GM18519 (cell line): ENCODE results near the gene NDUFAF8.

ENCODE experiments used
- ATAC-seq: cut with Tn5 transposase; IDR thresholded peaks from one replicate; pipeline ENCODE4 v1.9.1; 2021; ENCODE audit warnings: mild to moderate bottlenecking, moderate library complexity; ENCODE audit not compliant: unreplicated experiment, low FRiP score

The NDUFAF8 gene, protein sequence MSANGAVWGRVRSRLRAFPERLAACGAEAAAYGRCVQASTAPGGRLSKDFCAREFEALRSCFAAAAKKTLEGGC

DNA sequence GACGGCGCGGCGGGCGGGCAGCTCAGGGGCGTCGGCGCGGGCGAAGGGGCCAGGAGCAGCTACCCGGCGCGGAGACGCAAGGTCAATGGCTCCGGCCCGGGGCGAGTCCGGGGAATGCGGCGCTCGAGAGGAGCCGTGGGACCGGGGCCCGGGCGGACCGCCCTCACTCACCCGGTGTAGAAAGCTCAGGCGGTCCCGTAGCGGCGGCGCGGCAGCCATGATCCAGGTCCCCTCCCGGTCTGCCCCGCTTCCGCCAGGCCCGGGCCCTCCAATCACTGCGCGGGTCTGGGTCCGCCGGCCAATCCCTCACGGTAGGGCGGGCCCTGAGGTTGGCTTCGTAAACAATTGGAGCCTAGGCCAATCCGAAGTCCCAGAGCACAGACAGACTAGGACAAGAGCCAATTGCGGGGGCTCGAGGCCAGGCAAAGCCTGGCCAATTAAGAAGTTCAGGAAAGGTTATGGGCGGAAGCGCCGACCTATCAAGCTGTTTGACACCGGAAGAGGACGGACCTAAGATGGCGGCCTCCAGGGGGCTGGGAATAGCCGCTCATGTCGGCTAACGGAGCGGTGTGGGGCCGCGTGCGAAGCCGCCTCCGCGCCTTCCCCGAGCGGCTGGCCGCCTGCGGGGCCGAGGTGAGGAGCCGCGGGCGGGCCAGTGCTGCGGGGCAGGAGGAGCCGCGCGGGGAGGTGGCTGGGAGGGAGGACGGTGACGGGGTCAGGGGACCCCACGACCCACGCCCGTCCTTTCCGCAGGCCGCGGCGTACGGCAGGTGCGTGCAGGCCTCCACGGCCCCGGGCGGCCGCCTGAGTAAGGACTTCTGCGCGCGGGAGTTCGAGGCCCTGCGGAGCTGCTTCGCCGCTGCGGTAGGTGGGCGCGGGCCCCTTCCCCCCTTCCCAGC is at the start of gene NDUFAF8, which contains the start of gene TEPSIN:
TSS of gene NDUFAF8 (plus strand) at position 504 of the 899 bp plus-strand sequence. CDS start at position 550, 46 bp downstream.
TSS of gene TEPSIN (minus strand) at position 241 of the 899 bp plus-strand sequence. CDS start at position 219, 22 bp downstream.
- ATAC-seq, result peak; percentile 74

DNA sequence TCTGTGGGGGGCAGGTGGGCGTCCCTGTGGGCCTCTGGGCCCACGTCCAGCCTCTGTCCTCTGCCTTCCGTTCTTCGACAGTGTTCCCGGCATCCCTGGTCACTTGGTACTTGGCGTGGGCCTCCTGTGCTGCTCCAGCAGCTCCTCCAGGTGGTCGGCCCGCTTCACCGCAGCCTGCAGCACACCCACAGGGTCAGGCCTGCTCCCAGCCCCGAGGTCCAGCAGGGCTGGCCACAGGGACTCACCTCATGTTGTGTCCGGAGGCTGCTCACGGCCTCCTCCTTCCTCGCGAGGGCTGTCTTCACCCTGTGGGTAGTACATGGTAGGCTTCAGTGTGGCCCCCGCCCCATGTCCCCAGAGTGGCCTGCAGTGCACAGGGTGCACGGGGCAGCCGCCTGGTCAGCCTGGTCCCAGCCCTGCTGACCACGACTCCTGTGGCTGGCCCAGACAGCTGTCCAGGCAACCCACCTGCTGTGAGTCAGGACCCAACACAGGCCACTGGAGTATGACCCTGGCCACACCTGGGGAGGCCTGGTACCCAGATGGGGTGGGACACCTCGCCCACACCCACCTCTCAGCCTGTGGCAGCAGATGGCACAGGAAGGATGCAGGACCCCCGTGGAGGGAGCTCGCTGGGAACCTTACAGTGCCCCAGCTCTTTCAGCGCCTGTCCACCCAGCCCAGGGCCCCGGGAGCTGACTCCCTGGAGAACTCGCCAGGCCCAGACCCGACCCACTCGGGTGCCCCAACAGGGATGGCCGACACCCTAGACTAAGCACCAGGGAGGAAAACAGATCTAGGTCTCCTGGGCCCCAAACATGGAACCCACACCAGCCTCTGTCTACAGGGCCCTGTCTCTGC is 49.2 kb upstream of the NDUFAF8 start:
- no peak for ATAC-seq

- ATAC-seq, result no peak
These were observed 48.5 kb upstream of the NDUFAF8 start for GRCh38 chr17:81190591-81190990.

DNA sequence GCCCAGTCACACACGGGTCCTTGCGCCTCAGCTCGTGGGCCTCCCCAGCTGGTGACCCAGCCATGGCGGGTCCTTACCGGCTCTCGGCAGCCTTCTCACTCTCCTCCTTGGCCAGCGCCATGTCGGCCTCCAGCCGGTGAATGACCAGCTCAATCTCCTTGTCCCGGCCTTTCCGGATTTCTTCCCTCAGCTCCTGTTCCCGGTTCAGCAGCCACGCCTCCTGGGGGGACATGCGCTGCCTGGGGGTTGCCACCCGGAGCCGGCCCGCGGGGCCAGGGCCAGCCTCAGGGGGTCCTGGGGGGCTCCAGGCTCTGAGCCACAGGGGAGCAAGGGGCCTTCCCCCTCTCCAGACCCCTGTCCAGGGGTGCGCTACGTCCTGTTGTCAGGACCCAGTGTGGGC is 48.0 kb upstream of the NDUFAF8 start:
- ATAC-seq, result no peak

DNA sequence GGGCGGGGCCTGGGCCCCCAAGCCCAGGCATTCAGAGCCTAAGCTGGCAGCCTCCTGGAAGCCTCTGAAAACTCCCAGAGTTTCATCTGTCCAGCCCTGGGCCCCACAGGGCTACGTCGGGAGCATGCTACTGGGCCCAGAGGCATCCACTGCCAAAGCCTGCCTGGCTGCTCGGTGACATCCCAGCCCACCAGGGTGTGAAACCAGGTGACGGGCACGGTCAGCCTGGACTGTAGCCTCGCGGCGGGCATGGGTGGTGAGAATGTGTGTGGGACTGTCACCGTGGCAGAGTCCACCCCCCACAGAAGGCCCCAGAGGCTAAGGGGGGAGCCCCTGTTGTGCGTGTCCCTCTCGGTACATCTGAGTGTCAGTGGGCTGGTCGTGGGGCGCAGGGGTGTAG is 47.5 kb upstream of the NDUFAF8 start:
- no peak for ATAC-seq

- ATAC-seq, result no peak
These were observed 46.6 kb upstream of the NDUFAF8 start for GRCh38 chr17:81192386-81193050.

DNA sequence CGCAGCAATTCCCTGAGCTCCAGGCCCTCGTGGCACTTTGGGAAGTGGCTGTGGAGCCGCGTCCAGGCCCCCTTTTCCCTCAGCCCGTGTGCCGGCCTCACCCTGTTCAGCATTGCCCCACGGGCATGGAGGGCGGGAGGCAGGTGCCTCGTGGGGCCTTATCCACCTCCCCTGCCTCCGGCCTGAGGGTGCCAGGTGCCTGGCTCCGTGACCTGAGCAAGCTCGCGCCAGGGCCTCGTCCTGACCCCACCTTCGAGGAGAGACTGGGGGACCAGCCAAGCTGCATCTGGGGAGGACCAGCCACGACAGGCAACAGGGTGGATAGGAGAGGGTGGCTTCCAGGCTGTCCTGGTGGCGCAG is 46.1 kb upstream of the NDUFAF8 start:
- no peak for ATAC-seq

DNA sequence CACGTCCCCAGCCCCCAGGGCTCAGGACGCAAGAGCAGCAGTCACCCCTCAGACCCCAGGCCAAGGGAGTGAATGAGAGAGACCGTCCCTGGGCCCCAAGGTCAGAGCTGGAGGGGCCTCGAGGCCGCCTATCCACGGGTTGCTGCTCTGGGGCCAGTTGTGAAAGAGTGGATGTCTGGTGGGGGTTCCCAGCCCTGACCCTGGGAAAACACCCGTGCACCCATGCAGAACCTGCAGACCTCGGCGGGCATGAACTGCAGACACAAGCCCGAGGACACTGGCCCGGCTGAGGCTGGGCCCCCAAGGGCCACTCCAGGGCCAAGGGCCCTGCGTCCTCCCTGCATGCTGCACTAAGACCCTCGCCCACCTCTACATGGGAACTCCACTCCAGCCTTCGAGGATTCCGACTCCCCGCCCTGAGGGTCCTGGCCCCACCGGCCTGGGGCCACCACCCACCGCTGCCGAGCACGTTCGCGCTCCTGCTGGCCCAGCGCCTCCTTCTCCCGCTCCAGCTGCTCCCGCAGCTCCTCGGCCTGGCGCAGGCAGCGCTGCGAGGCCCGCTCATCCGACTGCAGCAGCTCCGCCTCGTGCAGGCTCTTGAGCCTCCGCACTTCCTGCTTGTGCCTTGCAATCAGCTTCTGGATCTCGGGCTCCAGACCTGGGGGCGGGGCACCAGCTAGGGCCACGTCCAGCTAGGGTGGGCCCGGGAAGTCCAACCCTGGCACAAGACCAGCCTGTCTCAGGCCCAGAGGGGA is 45.5 kb upstream of the NDUFAF8 start:
- ATAC-seq, result no peak

DNA sequence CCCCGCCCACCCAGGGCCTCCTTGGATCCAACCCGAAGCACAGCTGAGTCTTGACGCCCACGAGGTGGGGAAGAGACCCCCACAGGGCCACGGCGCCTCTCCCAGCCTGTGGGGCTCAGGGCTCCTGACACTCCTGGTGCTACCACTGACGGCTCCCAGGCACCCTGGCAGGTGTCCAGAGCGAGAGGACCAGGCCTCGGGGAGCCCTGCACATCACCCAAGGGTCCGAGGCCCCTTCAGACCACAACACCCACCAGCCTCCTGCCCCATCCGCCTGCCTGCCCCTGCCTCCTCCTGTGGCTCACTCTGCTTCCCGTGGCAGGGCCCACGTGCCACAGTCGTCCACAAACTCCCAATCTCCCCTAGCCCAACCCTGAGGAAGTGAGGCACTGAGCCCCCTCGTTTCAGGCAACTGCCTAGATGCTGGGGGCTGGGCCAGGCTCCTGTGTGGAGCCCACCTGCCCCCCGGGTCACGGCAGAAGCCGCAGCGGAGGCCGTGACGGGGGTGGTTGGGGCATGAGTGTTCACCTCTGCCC is 44.8 kb upstream of the NDUFAF8 start:
- ATAC-seq, result no peak

GRCh38 chr17:81194941-81195901 is 43.9 kb upstream of the NDUFAF8 start:
- ATAC-seq, result no peak

DNA sequence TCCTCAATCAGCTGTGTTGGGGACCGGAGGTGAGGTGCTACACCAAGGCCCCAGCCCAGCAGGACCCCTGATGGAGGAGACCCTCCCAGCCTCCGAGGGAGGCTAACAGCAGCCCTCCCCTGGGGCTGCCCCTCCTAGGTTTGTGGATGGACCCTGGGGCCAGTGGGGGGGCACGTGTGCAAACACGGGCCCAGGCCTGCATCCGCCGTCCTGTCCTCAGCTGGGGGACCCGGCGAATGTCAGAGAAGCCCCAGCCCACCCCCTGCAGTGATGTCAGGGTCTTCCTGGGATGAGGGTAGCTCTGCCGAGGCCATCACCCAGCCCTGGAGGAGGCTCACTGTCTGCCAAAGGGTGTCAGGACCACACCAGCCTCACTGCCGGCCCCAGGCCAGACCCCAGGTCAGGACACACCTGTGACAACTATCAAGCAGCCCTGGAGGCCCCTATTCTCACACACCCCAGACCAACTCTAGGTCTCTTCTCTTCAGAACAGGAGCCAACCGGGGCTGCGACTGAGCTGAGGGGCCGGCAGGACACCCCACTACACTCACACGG is 43.1 kb upstream of the NDUFAF8 start:
- ATAC-seq, result no peak

DNA sequence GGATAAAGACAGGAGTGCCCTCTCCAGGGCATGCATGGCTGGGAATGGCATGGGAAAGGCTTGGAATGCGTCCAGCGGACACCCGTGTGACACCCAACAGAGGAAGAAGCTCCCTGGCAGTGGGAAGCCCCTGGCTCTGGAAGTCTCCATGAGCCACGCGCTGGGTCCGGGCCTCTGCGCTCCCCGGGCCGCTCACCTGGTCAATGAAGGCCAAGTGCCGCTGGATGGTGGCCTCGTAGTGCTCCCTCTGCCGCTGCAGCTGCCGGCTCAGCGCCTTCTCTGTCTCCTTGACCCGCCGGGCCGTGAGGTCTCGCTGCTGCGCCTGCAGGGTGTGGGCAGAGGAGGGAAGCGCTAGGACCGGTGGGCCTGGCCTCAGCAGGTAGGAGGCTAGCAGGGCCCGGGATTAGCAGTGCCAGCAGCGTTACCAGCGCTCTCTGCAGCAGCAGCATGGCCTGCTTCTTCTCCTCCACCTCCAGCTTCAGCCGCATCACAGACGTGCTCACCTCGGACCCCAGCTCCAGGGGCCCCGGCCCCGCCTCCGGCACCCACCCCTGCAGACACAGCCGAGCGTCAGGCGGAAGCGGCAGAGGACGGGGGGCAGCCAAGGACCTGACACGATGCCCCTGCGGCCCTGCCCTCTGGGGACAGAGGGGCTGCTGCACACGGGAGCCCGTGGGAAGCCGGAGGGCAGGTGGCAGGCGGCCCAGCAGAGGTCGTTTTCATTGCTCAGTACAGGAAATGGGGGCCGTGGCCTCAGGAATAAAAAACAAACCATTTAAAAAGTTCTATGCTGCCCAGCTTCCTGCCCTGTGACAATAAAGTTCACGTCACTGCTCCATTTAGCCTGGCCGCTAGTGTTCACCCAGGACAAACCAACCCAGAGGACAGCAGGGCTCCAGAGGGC is 42.4 kb upstream of the NDUFAF8 start:
- ATAC-seq, result no peak

GRCh38 chr17:81197409-81197795 is 41.7 kb upstream of the NDUFAF8 start:
- ATAC-seq, result no peak

- no peak for ATAC-seq
These were observed 41.2 kb upstream of the NDUFAF8 start for GRCh38 chr17:81197831-81198490.

DNA sequence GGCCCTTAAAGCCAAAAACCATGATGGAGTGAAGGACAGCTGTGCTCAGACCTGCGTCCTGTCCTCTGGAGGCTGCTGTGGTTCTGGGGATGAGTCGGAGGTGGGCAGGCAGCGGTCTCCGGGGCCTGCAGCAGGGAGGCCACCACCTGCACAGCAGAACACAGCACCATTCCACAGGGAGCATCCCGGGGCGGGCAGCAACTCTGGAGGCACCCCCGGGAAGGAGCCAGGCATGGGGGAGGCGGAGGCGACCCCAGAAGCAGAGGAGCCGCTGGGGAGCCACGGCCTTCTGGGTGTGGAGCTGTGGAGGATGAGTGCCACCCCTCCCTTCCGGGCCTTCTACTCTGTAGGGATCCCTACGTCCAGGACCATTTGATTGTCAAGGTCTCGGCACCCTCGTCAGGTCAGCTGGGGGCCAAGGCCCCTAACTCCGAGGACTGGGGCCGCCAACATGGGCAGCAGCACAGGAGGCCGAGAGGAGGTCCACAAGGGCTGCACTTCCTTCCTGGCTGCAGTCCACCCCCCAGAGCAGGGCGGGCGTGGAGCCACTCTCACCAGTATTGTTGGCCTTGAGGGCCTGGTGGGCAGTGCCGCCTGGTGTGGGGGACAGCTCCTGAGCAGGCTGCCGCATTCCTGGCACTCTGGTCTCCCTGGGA is 40.2 kb upstream of the NDUFAF8 start:
- ATAC-seq, result no peak

- ATAC-seq, result no peak
These were observed 39.7 kb upstream of the NDUFAF8 start for GRCh38 chr17:81199482-81199830.
